HEK293T (cell line): ENCODE measurements around the gene BTG4.

Experiments used
- FOXA1 ChIP-seq: fragments of 450-650 bp; IDR thresholded peaks from 2 replicates; pipeline ENCODE4 v1.6.1; 2016; ENCODE audit warnings: mild to moderate bottlenecking
- FOXK2 ChIP-seq: fragments of 450-650 bp; IDR thresholded peaks from 2 replicates; pipeline ENCODE4 v1.6.1; 2016; ENCODE audit warnings: mild to moderate bottlenecking
- FOXM1 ChIP-seq: fragments of 450-650 bp; IDR thresholded peaks from 2 replicates; pipeline ENCODE4 v1.6.1; 2017; ENCODE audit warnings: mild to moderate bottlenecking, borderline replicate concordance
- NFRKB ChIP-seq: fragments of 450-650 bp; IDR thresholded peaks from 2 replicates; pipeline ENCODE4 v1.6.1; 2016; ENCODE audit warnings: mild to moderate bottlenecking, moderate library complexity
- SP1 ChIP-seq: fragments of 450-650 bp; IDR thresholded peaks from 2 replicates; pipeline ENCODE4 v1.6.1; 2017
- SUZ12 ChIP-seq: fragments of 450-650 bp; IDR thresholded peaks from 2 replicates; pipeline ENCODE4 v1.6.1; 2016; ENCODE audit warnings: mild to moderate bottlenecking

DNA sequence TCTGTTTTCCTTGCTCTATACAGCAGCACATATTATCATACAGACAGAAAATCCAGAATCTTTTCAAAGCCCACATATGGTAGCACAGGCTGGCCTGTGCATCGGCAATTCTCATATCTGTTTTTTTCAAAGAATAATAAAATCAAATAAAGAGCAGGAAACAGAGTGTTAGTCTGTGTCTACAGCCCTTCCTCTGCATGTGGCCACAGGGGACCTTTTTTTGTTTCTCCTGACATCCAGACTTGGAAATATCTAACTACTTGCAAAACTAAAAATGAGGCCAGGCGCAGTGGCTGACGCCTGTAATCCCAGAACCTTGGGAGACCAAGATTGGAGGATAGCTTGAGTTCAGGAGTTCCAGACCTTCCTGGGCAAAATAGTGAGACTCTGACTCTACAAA, 48.6 kb upstream of the BTG4 start:
- TF ChIP-seq FOXM1 (no peak), SUZ12 (no peak), NFRKB (no peak), FOXK2 (no peak), FOXA1 (no peak), SP1 (no peak)
